ENCODE measurements around the gene SCARB1. TPM values are rescaled to one million over a fixed set of nuclear protein-coding genes. Genes with fewer than 3 reads are reported as not detected.

SCARB1 gene
- 9.9 and 40.1 TPM in 2 replicates for total RNA-seq

GRCh38 chr12:124863416-124864325 lies at the start of gene SCARB1:
Gene SCARB1 (minus strand): TSS chr12:124863864. CDS start chr12:124863720, 144 bp downstream.

Other genes starting within 250 kb of the SCARB1 start
- gene UBC, start 50.8 kb upstream of the SCARB1 start, total RNA-seq = 2,559 and 3,432 TPM in 2 replicates
- gene DHX37, start 125.3 kb upstream of the SCARB1 start, total RNA-seq = 13.3 and 28.4 TPM in 2 replicates
- 15.4 and 20.8 TPM in 2 replicates for gene BRI3BP, start 129.8 kb upstream of the SCARB1 start, total RNA-seq
- 37.7 and 39.3 TPM in 2 replicates for gene AACS, start 201.6 kb upstream of the SCARB1 start, total RNA-seq

All from nasal cavity respiratory epithelium epithelial cell of viscerocranial mucosa (primary cell).